ENCODE data around the gene H6PD.

H6PD gene

DNA sequence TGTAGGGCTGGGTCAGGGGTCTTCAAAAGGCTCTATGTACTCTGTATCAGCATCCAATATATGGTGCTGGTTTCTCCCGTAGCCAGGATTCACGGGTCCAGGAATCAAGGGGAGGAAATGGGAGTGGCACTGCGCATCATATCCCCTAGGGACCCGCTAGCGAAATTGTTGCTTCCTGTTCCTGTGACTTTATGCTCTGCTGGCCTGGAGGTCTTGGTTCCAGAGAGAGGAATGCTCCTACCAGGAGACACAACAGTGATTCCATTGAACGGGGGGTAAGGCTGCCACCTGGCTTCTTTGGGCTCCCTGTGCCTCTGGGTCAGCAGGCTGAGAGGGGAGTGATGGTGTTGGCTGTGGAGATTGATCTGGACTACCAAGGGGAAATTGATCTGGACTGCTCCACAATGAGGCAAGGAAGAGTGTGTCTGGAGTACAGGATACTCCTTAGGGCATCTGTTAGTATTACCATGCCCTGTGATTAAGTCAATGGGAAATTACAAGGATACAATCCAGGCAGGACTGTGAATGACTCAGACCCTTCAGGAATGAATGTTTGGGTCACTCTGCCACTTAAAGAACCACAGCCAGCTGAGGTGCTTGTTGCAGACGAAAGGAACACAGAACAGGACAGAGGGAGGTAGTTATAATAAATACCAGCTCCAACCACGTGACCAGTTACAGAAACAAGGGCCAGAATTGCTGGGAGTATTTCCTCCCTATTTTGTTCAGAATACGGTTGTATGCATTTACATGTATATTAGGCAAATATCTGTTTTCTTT, 68.4 kb downstream of the H6PD start:
- DNase-seq, result no peak

DNA sequence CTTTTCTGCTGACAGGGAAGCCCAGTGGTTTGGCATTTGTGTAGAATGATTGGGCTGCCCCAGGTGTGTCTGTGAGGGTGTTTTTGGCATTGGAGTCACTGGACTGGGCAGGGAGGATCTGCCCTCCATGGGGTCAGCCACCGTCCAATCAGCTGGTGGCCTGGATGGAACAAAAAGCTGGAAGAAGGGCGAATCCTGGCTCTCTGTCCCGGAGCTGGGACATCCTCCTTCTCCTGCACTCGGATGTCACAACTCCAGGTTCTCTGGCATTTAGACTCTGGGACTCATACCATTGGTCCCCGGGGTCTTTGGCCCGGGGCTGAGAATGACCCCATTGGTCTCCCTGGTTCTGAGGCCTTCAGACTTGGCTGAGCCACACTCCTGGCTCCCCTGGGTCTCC, 69.3 kb downstream of the H6PD start:
- no peak for DNase-seq

DNA sequence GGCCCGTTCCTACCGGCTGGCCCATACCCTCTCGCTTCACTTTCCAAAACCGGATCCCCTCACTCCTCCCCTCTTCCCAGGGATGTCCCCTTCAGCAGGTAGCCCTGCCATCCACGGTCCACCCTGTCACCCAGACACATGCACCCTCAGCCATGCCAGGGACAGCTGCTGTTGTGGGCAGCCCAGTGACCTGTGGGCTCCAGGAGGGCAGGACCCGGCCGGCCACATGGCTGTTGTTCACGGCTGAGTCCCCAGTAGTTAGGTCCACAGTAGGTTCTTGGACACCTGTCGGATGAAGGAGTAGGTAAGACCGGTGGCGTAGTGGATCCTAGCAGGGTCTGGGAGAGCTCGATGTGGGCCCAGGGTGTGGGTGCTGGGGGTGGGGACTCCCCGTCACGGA, 70.6 kb downstream of the H6PD start:
- no peak for DNase-seq

DNA sequence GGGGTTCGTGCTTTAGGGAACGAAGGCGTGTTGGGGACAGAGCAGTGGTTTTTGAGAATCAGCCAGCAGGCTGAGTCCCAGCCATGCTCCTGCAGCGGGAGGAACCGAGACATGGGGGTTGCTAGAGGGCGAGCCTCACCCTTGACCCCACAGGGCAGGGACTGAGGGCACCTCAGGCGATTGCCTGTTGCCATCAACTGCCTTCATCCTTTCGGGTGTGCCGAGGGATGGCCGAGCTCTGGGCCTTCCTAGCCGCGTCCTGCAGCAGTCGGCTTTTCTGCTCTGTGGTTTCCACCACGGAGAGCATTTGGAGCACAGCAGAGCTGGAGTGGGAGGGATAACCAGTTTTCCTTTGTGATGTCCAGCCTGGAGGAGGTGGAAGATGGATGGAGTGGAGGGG, 71.4 kb downstream of the H6PD start:
- DNase-seq, result no peak

DNA sequence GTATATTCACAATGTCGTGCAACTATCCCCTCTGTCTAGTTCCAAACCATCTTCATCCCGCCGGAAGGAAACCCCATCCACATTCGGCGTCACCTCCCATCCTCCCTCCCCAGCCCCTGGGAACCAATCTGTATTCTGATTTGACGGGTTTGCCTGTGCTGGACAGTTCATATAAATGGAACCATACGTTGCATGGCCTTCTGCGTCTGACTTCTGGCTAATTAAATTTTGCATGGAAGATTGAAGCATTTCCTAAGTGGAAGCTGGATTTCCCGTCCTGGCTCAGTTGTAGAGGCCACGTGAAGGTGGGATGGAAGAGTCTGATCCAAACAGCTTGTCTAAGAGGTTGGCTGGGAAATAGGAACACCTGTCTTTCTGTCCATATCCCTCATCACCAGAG, 72.7 kb downstream of the H6PD start:
- DNase-seq, result no peak

DNA sequence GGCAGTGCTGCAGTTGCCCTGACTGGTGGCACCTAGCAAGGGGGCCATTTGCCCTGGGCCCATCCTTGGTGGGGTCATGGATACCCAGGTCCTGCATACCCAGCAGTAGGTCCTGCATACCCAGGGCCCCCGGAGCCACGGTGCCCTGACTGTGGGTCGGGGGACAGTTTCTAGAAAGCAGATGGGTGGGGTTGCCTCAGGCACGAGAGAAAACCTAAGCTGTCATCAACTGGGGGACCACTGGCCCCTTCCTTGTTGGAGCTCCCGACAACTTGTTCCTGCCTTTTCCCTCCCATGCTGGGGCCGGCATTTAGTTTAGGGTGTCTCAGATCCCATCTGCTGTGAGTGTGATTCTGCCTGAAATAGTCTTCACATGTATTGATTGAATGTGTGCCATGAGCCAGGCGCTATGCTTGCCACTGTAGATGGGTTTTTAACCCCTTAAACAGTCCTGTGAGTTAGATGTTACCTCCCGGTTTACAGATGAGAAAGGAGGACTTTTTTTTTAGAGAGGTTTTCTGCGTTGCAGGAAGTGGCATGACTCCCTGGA, 73.7 kb downstream of the H6PD start:
- DNase-seq, result no peak

DNA sequence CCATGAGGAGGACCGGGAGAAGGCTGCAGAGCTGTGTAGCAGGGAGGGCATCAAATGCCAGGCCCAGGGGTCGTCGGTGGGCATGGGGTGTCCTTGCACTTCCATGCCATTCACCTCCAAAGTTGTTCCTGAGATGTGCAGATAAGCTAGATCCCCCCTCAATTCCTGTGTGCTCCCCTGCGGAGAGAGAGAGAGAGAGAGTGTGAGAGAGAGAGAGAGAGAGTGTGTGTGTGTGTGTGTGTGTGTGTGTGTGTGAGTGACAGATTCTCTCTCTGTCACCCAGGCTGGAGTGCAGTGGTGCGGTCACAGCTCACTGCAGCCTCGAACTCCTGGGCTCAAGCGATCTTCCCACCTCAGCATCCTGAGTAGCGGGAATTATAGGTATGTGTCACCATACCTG, 74.5 kb downstream of the H6PD start:
- no peak for DNase-seq

DNA sequence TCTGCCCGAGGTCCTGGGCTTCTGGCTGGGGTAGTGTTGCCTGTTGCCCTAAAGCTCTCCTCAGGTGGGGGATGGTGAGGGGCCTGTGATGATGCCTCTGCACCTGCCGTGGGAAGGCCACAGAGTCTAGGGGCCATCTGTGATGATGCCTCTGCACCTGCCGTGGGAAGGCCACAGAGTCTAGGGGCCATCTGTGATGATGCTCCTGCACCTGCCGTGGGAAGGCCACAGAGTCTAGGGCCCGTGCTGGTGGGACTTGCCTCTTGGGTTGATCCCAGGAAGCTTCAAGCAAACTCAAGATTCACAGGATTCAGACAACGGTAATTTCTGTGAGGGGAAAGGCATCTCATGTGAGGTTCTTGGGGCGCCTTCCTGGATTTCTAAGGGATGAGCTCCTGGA, 75.4 kb downstream of the H6PD start:
- DNase-seq, result no peak

DNA sequence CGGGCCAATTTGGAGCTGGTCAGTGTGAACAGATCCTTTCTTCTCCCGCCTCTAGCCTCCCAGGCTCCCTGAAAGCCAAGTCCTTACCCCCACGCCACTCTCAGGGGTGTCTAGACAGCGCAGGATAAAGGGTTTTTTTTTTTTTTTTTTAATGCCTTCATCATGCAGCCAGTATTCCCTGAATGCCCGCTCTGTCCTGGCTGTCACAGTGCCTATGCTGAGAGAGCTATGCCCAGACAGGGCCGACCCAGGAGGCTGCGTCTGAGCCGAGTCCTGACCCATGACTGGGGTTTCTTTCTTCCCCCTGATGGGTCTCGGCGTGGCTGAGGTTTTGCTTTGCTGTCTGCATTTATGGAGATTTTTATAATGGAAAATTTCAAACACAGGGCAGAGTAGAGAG, 76.5 kb downstream of the H6PD start:
- no peak for DNase-seq

DNA sequence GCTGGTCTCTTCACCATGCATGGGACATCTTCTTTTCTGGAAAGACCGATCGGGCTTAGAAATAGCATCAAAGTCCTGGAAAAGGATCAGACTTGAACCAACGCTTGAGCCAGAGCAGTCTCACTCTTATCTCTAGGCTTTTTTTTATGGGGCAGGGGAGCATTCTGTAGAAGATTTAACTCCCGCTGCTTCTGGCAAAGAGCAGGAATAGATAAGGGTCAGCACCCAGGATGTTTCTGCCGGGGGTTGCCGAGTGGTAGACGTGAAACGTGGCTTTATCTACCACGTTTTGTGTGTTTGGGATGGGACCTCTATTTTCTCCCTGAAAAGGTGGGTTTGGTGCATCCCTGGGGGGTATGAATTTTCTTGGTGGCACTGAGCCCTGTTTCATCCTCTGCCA, 76.9 kb downstream of the H6PD start:
- no peak for DNase-seq

DNA sequence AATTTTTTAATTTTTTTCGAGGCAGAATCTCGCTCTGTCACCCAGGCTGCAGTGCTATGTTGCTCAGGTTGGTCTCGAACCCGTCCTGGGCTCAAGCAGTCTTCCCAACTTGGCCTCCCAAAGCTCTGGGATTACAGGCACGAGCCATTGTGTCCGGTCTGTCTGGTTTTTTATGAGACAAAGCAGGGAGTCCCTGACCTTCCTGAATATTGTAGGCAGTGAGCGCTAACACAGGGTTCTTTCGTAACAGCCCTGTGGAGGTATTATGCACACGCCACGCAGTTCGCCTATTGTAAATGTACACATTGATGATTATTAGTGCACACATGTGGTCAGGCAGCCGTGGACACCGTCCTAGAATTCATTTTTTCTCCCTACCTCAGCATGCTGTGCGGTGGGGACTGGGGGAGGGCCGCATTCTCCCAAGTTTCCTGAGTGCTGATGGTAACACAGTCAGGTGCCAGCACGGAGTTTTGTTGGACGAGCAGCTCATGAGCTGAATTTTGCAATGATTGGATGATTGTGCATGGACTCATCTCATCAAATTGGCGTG, 77.7 kb downstream of the H6PD start:
- no peak for DNase-seq

DNA sequence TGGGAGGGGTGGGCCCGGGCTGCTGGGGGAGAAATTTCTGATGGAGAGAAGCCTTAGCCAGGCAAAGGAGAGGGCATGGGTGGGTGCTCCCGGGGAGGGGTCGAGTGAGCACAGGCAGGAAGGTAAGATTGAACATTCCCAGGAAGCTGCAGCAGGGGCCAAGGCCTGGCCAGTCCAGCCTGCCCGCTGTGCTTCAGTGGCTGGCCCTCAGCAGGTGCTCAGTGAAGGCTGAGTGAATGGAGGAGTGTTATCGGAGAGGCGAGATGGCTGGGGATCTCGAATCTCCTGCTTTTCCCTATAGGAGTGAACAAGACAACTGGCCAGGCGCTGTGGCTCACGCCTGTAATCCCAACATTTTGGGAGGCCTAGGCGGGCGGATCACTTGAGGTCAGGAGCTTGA, 79.0 kb downstream of the H6PD start:
- DNase-seq, result no peak

DNA sequence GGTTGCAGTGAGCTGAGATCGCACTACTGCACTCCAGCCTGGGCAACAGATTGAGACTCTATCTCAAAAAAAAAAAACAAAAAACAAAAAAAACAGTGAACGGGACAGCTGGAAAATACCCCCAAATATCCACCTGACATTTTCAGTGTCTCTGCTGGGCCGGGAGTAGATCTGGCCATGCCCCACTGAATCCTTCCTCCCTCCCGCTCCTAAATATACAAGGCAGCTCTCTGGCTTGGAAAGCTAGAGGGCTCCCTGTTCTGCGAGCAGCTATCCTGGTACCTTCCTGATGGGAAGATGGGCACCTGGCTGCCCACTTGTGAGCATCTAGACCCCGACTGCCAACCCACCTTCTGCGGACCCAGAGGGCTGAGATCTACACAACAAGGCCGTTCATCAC, 79.5 kb downstream of the H6PD start:
- DNase-seq, result no peak

DNA sequence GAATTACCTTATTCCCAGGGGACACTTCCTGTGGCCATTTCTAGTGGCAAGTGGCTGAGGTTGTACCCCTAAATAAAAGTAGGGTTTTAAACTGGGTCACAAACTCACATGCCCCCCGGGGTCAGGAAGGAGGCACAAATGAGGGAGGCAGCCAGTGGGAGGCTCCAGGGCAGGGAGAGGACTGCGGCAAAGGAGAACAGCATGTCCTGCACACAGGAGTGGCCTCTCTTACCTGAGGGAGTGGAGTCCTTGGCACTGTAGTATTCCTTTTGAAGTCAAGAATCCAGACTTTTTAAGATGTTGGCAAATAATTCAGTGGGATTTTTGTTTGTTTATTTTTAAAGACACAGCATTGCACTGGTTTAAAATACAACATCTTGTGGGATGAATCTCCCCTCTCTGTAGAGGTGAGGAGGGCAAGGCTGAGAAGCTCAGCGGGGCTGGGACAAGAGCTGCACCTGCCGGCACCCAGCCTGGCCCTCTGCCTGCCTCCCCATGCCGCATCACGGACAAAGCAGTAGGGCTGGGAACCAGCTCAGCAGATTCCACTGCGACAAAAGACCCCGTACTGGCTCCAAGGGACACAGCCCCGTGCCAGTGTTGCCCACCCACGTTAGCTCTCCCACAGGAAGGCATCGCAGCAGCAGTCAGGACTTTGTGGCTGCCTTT, 80.3 kb downstream of the H6PD start:
- DNase-seq, result no peak

DNA sequence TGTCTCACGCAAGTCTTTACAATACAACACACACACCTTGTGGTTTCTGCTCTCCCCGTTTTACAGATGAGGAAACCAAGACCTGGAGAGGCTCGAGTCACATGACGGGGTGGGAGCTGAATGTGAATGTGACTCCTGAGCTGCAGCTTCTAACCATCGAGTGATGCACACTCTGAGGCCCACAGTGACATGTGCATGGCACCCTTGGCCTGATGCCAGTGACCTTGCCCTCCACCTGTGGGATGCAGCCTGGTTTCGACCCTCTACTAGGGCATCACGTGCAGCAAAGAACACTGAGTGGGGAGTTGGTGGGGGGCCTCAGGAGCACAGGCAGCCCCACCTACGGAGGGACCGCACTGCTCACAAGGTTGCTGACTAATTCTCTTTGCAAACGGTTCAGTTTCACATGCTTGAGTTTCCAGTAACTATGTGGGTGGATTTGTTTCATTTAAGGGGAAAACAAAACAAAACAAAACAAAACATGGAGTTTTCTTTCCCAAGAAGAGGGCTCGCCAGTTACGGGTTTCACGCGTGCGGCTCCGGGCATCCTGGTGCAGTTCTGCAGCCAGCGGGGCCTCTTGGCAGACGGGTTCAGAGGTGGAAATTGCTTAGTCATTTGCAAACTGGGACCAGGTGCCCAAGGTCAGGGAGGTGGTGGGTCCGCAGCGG, 81.0 kb downstream of the H6PD start:
- DNase-seq, result no peak

DNA sequence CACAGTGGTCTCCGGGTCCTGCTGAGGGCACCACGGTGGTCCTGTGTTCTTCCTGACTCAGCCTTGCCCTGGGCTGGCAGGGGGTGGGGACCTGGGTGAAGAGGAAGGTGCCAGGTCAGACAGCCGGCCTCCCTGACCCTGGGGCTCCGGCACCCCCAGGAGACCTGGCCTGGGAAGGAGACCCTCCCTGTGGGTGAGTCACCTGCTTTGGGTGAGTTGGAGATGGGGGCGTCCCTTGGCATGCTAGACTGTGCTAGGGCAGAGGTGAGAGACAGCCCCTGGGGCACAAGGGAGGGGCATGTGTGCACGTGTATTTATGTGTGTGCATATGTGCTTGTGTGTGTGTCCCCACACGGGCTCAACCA, 81.5 kb downstream of the H6PD start:
- DNase-seq, result no peak

DNA sequence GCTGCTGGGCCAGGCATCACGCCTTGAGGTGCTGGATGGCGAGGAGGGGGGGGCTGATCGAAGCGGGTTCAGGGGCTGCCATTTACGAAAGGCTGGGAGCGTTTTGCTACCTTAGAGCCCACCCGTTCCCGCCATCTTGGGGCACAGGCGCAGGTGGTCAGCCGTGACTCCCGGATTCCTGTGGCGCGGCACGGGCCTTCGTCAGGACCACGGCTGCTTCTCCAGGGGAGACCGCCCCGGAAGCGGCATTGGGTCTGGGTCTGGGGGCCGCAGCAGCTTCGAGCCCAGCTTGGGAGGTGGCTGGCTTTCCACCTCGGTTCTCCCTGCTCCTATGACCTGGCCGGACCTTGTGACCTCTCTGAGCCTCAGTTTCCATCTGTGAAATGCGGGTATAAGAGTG, 81.9 kb downstream of the H6PD start:
- DNase-seq, result no peak

DNA sequence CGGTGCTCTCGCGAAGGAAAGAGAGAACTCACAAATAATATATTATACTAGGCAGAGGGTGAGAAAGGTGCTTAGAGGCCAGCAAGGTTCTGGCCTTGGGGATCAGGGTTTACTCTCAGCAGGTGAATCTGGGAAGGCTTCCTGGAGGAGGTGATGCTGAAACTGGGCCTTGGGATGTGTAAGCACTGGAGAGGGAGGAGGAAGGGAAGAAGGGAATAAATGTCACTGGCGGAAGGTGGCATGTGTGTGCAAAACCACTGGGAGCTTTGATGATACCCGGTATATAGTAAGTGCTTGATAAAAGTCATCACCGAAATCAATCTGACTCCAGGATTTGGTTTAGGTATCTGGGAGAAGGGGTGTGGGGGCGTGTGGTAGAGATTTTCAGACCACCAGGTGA, 82.5 kb downstream of the H6PD start:
- no peak for DNase-seq

DNA sequence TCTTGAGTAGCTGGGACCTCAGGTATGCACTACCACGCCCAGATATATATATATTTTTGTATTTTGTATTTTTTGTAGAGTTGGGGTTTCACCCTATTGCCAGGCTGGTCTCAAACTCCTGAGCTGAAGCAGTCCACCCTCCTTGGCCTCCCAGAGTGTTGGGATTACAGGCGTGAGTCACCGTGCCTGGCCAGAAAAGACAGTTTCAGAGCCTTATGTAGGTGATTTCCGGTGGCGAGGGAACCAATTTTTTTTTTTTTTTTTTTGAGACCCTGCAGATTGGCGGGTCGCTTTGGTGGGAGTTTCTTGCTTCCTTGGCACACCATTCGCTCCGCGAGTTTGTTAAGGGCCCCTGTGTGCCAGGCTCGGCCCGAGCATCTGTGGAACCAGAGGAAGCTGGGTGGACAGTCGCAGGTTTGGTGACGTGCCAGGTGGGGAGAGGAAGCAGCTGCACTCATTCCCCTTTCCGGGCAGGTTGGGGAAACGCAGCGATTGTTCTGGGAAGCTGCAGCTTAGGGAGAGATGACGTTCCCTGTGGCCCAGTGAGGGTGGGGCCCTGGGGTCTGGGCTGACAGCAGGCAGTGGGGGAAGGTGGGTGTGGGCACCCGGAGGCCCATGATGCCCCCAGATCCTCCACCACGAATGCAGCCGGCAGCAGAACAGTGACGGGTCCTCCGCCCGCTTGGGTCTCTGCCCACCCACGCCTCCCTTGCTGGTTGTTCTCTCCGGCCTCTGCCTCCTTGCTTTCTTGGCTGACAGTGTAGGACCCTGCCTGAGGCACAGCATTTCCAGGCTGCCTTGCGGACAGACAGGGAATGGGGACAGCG, 83.2 kb downstream of the H6PD start:
- DNase-seq, result no peak

DNA sequence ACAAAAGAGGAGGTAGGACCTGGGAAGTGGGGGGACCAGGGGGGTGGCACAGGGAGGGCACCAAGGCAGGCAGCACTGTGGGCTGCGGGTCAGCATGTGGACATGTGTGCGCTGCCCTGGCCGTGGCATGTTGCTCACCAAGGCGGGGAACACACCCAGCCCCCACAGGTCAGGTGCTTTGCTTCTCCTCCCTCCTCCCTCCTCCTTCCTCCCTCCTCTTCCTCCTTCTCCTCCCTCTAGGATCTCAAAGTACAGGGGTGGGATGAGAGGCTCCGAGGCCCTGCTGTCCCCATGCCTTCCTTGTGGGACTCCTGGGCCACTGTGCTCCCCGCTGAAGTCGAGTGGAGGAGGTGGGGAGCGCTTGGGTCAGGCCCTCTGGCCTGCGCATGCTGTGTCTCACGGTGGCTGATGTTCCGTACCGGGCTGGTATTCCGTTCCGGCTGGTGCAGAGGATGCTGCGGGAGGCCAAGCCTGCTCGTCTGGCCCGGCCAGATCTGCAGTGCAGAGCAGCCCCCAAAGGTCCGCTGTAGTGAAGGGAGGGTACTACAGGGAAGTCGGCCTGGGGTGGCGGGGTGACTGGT, 84.7 kb downstream of the H6PD start:
- DNase-seq, result no peak

DNA sequence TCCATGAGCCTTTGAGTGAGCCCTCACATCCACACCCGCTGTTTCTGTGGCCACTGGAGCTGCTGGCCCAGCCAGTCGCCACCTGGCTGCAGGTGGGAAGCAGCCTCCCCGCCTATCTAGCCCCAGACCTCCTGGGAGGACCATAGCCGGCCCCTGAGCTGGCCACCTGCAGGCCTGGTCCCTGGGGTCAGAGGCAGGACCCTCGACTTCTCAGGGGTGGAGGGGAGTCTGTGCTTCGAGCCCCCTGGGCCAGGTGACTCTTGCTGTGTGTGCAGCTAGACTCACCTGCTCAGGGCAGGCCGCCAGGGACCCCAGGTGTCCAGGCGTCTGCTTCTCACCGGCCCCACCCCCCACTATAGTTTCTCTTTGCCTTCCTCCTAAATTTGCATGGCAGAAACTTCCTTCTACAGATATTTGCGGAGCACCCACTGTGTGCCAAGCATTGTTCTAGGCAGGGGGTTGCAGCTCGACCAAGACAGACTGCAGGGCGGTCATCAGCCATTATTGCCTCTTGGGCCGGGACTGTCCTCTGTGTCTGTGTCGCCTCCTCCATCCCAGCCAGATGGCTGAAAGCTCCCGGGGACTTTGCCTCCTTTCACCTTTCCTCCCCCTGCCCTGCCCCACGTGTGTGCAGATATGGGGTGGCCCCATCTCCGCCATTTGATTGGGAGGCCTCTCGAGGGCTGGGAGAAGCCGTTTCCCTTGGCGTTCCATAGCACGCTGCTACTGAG, 85.4 kb downstream of the H6PD start:
- no peak for DNase-seq

Measured in hematopoietic multipotent progenitor cell treated with erythropoietin and hydrocortisone succinate and interleukin-3 and kit ligand, for 6 days (in vitro differentiated cells).